Measurements from ENCODE around the gene SLC7A11.

- no peak for TF ChIP-seq CTCF (conservative IDR thresholded peaks at IDR 0.05 in 1 of 2, IDR thresholded peaks at IDR 0.05 in 1 of 2; ENCODE audit: extremely low read depth in 1 of 2, insufficient read depth in 1 of 2, low read depth in 1 of 2, low read length in 2 of 2)
- no peak for TF ChIP-seq EZH2 (IDR thresholded peaks at IDR 0.05; ENCODE audit: borderline replicate concordance, low read length)
Observed at GRCh38 chr4:138205531-138206233, 36.5 kb downstream of the SLC7A11 start.
